ENCODE data around the gene CDH23.
"Not testable (repeated sequence)": the region's sequence is repeated elsewhere in the genome, so short reads cannot be mapped to it uniquely, and the experiment has no call there.

The CDH23 gene

GRCh38 chr10:71588685-71589084, 192.0 kb downstream of the CDH23 start:
- no peak for DNase-seq

GRCh38 chr10:71589617-71590551, 193.2 kb downstream of the CDH23 start:
- DNase-seq, result no peak

- no peak for DNase-seq
Observed at GRCh38 chr10:71590781-71591350, 194.1 kb downstream of the CDH23 start.

- no peak for DNase-seq
Observed at GRCh38 chr10:71594934-71595571, 198.3 kb downstream of the CDH23 start.

GRCh38 chr10:71595649-71596048, 198.9 kb downstream of the CDH23 start:
- no peak for DNase-seq

GRCh38 chr10:71596127-71596526, 199.4 kb downstream of the CDH23 start:
- no peak for DNase-seq

- DNase-seq, result no peak
Observed at GRCh38 chr10:71596759-71597158, 200.0 kb downstream of the CDH23 start.

GRCh38 chr10:71597821-71598498, 201.2 kb downstream of the CDH23 start:
- DNase-seq, result peak; percentile 94 to 96

GRCh38 chr10:71598621-71599055, 201.9 kb downstream of the CDH23 start:
- DNase-seq, result no peak

GRCh38 chr10:71599518-71599917, 202.8 kb downstream of the CDH23 start:
- DNase-seq, result no peak

GRCh38 chr10:71600242-71600641, 203.5 kb downstream of the CDH23 start:
- not testable (repeated sequence) for DNase-seq

- DNase-seq, result no peak
Observed at GRCh38 chr10:71600849-71601248, 204.1 kb downstream of the CDH23 start.

GRCh38 chr10:71601273-71601672, 204.6 kb downstream of the CDH23 start:
- DNase-seq, result no peak

GRCh38 chr10:71603150-71603549, 206.4 kb downstream of the CDH23 start:
- no peak for DNase-seq

GRCh38 chr10:71603754-71604153, 207.0 kb downstream of the CDH23 start:
- DNase-seq, result no peak

- DNase-seq, result no peak
Observed at GRCh38 chr10:71604324-71605018, 207.8 kb downstream of the CDH23 start.

GRCh38 chr10:71605263-71605962, 208.7 kb downstream of the CDH23 start:
- DNase-seq, result no peak

- DNase-seq, result no peak
Observed at GRCh38 chr10:71606257-71607081, 209.7 kb downstream of the CDH23 start.

- DNase-seq, result no peak
Observed at GRCh38 chr10:71607082-71607443, 210.3 kb downstream of the CDH23 start.

- DNase-seq, result peak; percentile 72 to 85
Observed at GRCh38 chr10:71608819-71609768, 212.4 kb downstream of the CDH23 start.
